H9 (cell line): Measurements from ENCODE around the gene PGM2L1. TPM values are rescaled to one million over a fixed set of nuclear protein-coding genes. Genes with fewer than 3 reads are reported as not detected.

Experiments used
- DNase-seq: peaks from one replicate; pipeline ENCODE4 v3.0.0-alpha.2; 2017
- H2AFZ ChIP-seq: one replicate; pipeline ENCODE4 v1.6.1; 2013; ENCODE audit warnings: mild to moderate bottlenecking, low read length, control low read depth, moderate library complexity
- H2AK5ac ChIP-seq: 2 replicates; pipeline ENCODE4 v1.6.1; 2013; ENCODE audit warnings: low read length, control low read depth, mixed read lengths; ENCODE audit not compliant: insufficient read length
- H2BK120ac ChIP-seq: one replicate; pipeline ENCODE4 v1.6.1; 2013; ENCODE audit warnings: low read depth, mild to moderate bottlenecking, low read length, control low read depth, inconsistent platforms; ENCODE audit not compliant: poor library complexity, severe bottlenecking
- H2BK12ac ChIP-seq: 2 replicates; pipeline ENCODE4 v1.6.1; 2013; ENCODE audit warnings: low read length, control low read depth, mixed read lengths, low read depth; ENCODE audit not compliant: insufficient read length
- H2BK15ac ChIP-seq: 2 replicates; pipeline ENCODE4 v1.6.1; 2013; ENCODE audit warnings: low read depth, low read length, control low read depth
- H2BK20ac ChIP-seq: one replicate; pipeline ENCODE4 v1.6.1; 2013; ENCODE audit warnings: low read depth, mild to moderate bottlenecking, low read length, control low read depth, inconsistent platforms; ENCODE audit not compliant: poor library complexity, severe bottlenecking
- H2BK5ac ChIP-seq: 2 replicates; pipeline ENCODE4 v1.6.1; 2013; ENCODE audit warnings: low read length, control low read depth, mixed read lengths; ENCODE audit not compliant: insufficient read length
- H3K14ac ChIP-seq: 2 replicates; pipeline ENCODE4 v1.6.1; 2013; ENCODE audit warnings: low read length, control low read depth; ENCODE audit not compliant: insufficient read depth
- H3K18ac ChIP-seq: 2 replicates; pipeline ENCODE4 v1.6.1; 2013; ENCODE audit warnings: low read depth, mild to moderate bottlenecking, mixed read lengths, low read length, control low read depth; ENCODE audit not compliant: insufficient read length
- H3K23ac ChIP-seq: 2 replicates; pipeline ENCODE4 v1.6.1; 2013; ENCODE audit warnings: low read length, control low read depth, mixed read lengths, low read depth; ENCODE audit not compliant: insufficient read length
- H3K23me2 ChIP-seq: 2 replicates; pipeline ENCODE4 v1.6.1; 2013; ENCODE audit warnings: low read depth, mild to moderate bottlenecking, mixed read lengths, low read length, control low read depth; ENCODE audit not compliant: insufficient read length, poor library complexity, severe bottlenecking
- H3K27ac ChIP-seq: 2 replicates; pipeline ENCODE4 v1.5.1; 2013; ENCODE audit warnings: low read length, control low read depth, mixed read lengths, low read depth; ENCODE audit not compliant: insufficient read length
- H3K27me3 ChIP-seq: 2 replicates; pipeline ENCODE4 v1.6.1; 2013; ENCODE audit warnings: low read length, control low read depth, inconsistent platforms; ENCODE audit not compliant: insufficient read depth
- H3K4ac ChIP-seq: 2 replicates; pipeline ENCODE4 v1.6.1; 2013; ENCODE audit warnings: low read depth, mild to moderate bottlenecking, control low read depth, inconsistent platforms, low read length, moderate library complexity
- H3K4me1 ChIP-seq: 2 replicates; pipeline ENCODE4 v1.6.1; 2013; ENCODE audit warnings: low read length, control low read depth, inconsistent platforms; ENCODE audit not compliant: insufficient read depth
- H3K4me2 ChIP-seq: 2 replicates; pipeline ENCODE4 v1.6.1; 2013; ENCODE audit warnings: low read length, control low read depth, mixed read lengths; ENCODE audit not compliant: insufficient read length, insufficient read depth
- H3K56ac ChIP-seq: 2 replicates; pipeline ENCODE4 v1.6.1; 2013; ENCODE audit warnings: low read depth, mild to moderate bottlenecking, mixed read lengths, low read length, control low read depth; ENCODE audit not compliant: insufficient read length
- H3K79me1 ChIP-seq: 2 replicates; pipeline ENCODE4 v1.6.1; 2013; ENCODE audit warnings: low read depth, mild to moderate bottlenecking, moderate library complexity, low read length, control low read depth, inconsistent platforms; ENCODE audit not compliant: insufficient read depth, poor library complexity, severe bottlenecking
- H3K79me2 ChIP-seq: 2 replicates; pipeline ENCODE4 v1.6.1; 2013; ENCODE audit warnings: low read length, control low read depth, inconsistent platforms; ENCODE audit not compliant: insufficient read depth
- H3K9ac ChIP-seq: 2 replicates; pipeline ENCODE4 v1.6.1; 2013; ENCODE audit warnings: low read length, control low read depth, mixed read lengths; ENCODE audit not compliant: insufficient read length; ENCODE audit errors: extremely low read depth
- H3K9me3 ChIP-seq: one replicate; pipeline ENCODE4 v1.6.1; 2013; ENCODE audit warnings: low read depth, low read length, inconsistent platforms; ENCODE audit not compliant: control insufficient read depth
- H3T11ph ChIP-seq: one replicate; pipeline ENCODE4 v1.6.1; 2013; ENCODE audit warnings: mild to moderate bottlenecking, low read length, control low read depth, inconsistent platforms
- H4K20me1 ChIP-seq: one replicate; pipeline ENCODE4 v1.6.1; 2013; ENCODE audit not compliant: control insufficient read depth, insufficient read length, insufficient read depth
- H4K5ac ChIP-seq: 2 replicates; pipeline ENCODE4 v1.6.1; 2013; ENCODE audit warnings: low read depth, mild to moderate bottlenecking, mixed read lengths, low read length, control low read depth; ENCODE audit not compliant: insufficient read length
- H4K8ac ChIP-seq: replicated peaks from 2 replicates; pipeline ENCODE4 v1.6.1; 2013; ENCODE audit warnings: low read length, control low read depth, mixed read lengths, low read depth; ENCODE audit not compliant: insufficient read length
- H4K91ac ChIP-seq: 2 replicates; pipeline ENCODE4 v1.6.1; 2013; ENCODE audit warnings: low read depth, mild to moderate bottlenecking, moderate library complexity, mixed read lengths, low read length, control low read depth; ENCODE audit not compliant: insufficient read length
- H3K27ac Mint-ChIP-seq, 3 experiments: 2 replicates in 2 of 3; 3 replicates in 1 of 3; pipeline ENCODE4 v1.8.0; 2020 to 2021; ENCODE audit warnings: mixed read lengths in 3 of 3, mild to moderate bottlenecking in 1 of 3, moderate library complexity in 1 of 3
- H3K27me3 Mint-ChIP-seq: 2 replicates; pipeline ENCODE4 v1.8.0; 2021; ENCODE audit warnings: low read depth, mild to moderate bottlenecking, moderate library complexity, mixed read lengths
- H3K36me3 Mint-ChIP-seq, 3 experiments: 2 replicates in 2 of 3; 3 replicates in 1 of 3; pipeline ENCODE4 v1.8.0; 2020 to 2021; ENCODE audit warnings: low read depth in 3 of 3, mixed read lengths in 3 of 3; ENCODE audit not compliant: insufficient read depth in 1 of 3
- H3K4me1 Mint-ChIP-seq, 2 experiments: 2 replicates each; pipeline ENCODE4 v1.8.0; 2020; ENCODE audit warnings: mixed read lengths in 2 of 2
- H3K4me3 Mint-ChIP-seq, 2 experiments: 2 replicates in 1 of 2; 3 replicates in 1 of 2; pipeline ENCODE4 v1.8.0; 2020 to 2021; ENCODE audit warnings: mild to moderate bottlenecking in 2 of 2, mixed read lengths in 2 of 2, moderate library complexity in 1 of 2
- H3K9me3 Mint-ChIP-seq, 2 experiments: 2 replicates in 1 of 2; 3 replicates in 1 of 2; pipeline ENCODE4 v1.8.0; 2020; ENCODE audit warnings: mild to moderate bottlenecking in 2 of 2, mixed read lengths in 2 of 2, moderate library complexity in 1 of 2
- WGBS: extraction: QIAGEN DNeasy Blood & Tissue Kit; methylation state at CpG from one replicate; pipeline ENCODE4 v1.1.7; 2013; ENCODE audit warnings: missing lambda C conversion rate, low lambda C conversion rate, mixed read lengths; ENCODE audit not compliant: insufficient read length; ENCODE audit errors: extremely low coverage; 5-methylcytosine and 5-hydroxymethylcytosine counted together
- total RNA-seq: library from RNA; stranded (reverse); gene quantifications from 2 replicates; pipeline ENCODE4 v1.2.1, GENCODE V29; 2021
- TF ChIP-seq, protein P1 (sequence below): fragments of 200-600 bp; sonication (generic); conservative IDR thresholded peaks from 3 replicates; pipeline ENCODE4 v1.8.0; 2021; ENCODE audit warnings: antibody characterized with exemption, mild to moderate bottlenecking

The PGM2L1 gene
- total RNA-seq, 1 experiment from 2014 or later: 16.9 TPM

DNA sequence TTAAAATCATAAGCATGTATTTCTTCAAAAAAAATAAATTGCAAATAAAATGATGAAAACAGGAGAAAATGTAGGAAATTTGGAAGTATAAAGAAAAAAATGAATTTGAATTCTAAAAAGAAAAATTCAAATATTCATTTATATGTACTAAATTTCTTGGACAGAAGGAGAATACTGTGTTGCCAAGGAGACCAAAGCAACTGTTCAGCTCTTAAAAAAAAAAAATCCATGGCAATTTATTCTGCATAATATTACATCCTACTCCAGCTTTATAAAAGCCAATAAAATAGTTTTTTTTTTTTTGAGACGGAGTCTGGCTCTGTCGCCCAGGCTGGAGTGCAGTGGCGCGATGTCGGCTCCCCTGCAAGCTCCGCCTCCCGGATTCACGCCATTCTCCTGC lies 6.0 kb downstream of the PGM2L1 start:
- H3K4me1 ChIP-seq: no peaks in the 10 kb centered on the region; the same call in 1 of the 2 replicates
- no peak overlapping the region for H4K5ac ChIP-seq
- no peak overlapping the region for H2BK20ac ChIP-seq
- no peak overlapping the region for H2BK120ac ChIP-seq
- WGBS: no CpG with 5 or more reads among the region's 8 CpGs
- no peak overlapping the region for H3K9ac ChIP-seq
- no peak overlapping the region for H3K4me2 ChIP-seq
- H3K56ac ChIP-seq: no peak overlapping the region
- no peak overlapping the region for H3K27ac ChIP-seq
- H2AFZ ChIP-seq: no peak overlapping the region
- Mint-ChIP-seq H3K36me3 (no peaks in the 10 kb centered on the region; a peak in 3 of 7 replicates), H3K27me3 (no peaks in the 10 kb centered on the region), H3K4me1 (peaks cover 20 to 22% of the 10 kb centered on the region in 2 experiments), H3K4me3 (no peak overlapping the region), H3K9me3 (no peaks in the 10 kb centered on the region), H3K27ac (no peak overlapping the region)
- H4K20me1 ChIP-seq: no peaks in the 10 kb centered on the region
- H3K27me3 ChIP-seq: no peaks in the 10 kb centered on the region
- H4K91ac ChIP-seq: no peak overlapping the region
- no peak overlapping the region for H3K23ac ChIP-seq
- no peak overlapping the region for H4K8ac ChIP-seq
- TF ChIP-seq, protein P1, sequence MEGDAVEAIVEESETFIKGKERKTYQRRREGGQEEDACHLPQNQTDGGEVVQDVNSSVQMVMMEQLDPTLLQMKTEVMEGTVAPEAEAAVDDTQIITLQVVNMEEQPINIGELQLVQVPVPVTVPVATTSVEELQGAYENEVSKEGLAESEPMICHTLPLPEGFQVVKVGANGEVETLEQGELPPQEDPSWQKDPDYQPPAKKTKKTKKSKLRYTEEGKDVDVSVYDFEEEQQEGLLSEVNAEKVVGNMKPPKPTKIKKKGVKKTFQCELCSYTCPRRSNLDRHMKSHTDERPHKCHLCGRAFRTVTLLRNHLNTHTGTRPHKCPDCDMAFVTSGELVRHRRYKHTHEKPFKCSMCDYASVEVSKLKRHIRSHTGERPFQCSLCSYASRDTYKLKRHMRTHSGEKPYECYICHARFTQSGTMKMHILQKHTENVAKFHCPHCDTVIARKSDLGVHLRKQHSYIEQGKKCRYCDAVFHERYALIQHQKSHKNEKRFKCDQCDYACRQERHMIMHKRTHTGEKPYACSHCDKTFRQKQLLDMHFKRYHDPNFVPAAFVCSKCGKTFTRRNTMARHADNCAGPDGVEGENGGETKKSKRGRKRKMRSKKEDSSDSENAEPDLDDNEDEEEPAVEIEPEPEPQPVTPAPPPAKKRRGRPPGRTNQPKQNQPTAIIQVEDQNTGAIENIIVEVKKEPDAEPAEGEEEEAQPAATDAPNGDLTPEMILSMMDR: no peak
- no peak overlapping the region for H3K18ac ChIP-seq
- no peak for DNase-seq
- no peaks in the 10 kb centered on the region for H3K9me3 ChIP-seq
- no peaks in the 10 kb centered on the region for H3K23me2 ChIP-seq
- no peak overlapping the region for H2AK5ac ChIP-seq
- H3T11ph ChIP-seq: no peak overlapping the region
- no peak overlapping the region for H3K4ac ChIP-seq
- H3K79me1 ChIP-seq: no peaks in the 10 kb centered on the region
- H3K14ac ChIP-seq: no peak overlapping the region
- H2BK5ac ChIP-seq: no peak overlapping the region
- H2BK15ac ChIP-seq: no peak overlapping the region
- H3K79me2 ChIP-seq: no peaks in the 10 kb centered on the region; the same call in 1 of the 2 replicates
- H2BK12ac ChIP-seq: no peak overlapping the region
